IPS-NIHi11 (cell line): ENCODE data around the gene TSPAN1.
A peak's percentile ranks its signal among the peaks of the same experiment; 100 is the strongest.

Experiments
- DNase-seq: peaks from one replicate; pipeline ENCODE4 v3.0.0; 2012; ENCODE audit warnings: mixed read lengths, low spot score

Gene TSPAN1, protein sequence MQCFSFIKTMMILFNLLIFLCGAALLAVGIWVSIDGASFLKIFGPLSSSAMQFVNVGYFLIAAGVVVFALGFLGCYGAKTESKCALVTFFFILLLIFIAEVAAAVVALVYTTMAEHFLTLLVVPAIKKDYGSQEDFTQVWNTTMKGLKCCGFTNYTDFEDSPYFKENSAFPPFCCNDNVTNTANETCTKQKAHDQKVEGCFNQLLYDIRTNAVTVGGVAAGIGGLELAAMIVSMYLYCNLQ

DNA sequence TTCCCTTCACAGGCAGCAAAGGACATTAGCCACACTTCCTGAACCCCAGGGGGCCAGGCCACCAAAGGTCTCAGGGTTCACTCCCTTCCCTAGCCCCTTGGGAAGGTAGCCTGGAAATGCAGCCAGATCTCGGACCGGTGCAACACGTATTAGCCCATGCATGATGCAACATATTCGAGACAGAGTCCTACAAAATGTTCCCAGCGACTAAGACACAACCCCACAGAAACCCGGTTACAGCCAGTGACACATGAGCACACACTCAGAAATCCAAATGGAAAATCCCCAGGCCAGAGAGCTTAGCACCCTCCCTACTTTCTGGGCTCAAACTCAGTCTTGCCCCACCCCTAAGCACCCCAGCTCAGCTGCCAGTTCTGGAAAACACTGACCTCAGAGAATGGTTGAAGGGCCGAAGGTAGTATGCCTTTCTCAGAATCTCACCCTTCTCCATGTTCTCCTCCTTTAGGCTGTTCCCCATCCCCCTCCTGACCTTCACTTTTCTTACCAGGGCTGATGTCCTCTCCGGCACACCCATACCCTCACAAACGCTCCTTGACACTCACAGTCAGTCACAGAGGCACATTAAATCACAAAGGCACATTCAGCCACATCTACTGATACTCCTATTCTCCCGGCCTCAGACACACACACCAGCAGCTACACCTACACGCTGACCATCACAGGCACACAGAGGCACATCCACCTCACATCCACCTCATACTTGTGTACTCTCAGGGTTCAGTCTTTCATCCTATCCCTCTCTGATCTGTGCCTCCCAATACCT, at the start of gene TSPAN1:
TSS of gene TSPAN1 (plus strand) at position 640 of the 784 bp plus-strand sequence. CDS start 6,021 bp downstream, outside the sequence.
- DNase-seq = no peak

DNA sequence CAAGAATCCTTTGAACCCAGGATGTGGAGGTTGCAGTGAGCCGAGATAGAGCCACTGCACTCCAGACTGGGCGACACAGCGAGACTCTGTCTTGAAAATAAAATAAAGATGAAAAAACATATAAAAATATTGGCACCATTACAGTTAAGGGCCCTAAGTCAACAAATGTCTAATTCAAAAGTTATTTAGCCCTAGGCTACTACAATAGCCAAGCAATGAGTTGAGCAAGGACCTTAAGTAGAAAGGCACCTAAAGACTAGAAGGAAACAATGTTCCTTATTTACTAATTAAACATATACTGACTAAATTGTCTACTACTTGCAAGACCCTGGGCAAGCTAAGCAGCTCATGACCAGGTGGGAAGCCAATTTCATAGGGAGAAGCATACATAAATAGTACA, 46.5 kb upstream of the TSPAN1 start:
- no peak for DNase-seq

DNA sequence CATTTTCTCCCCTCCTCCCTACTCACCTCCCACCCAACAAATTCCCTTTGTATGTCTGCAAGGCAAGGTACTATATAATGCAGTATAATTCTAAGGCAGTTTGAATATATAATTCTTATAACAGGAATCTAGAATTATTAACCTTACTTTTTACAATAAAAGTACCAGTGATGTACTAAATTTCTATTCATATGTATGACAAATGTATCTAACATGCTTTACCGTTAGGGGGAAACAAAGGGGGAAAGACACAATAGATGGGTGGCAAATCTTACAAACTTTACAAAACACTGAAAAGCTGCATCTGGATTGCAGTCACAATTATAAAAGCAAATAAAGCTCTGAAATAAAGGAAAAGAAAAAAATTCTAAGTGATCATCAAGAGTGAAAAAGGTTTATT, 44.8 kb upstream of the TSPAN1 start:
- no peak for DNase-seq

DNA sequence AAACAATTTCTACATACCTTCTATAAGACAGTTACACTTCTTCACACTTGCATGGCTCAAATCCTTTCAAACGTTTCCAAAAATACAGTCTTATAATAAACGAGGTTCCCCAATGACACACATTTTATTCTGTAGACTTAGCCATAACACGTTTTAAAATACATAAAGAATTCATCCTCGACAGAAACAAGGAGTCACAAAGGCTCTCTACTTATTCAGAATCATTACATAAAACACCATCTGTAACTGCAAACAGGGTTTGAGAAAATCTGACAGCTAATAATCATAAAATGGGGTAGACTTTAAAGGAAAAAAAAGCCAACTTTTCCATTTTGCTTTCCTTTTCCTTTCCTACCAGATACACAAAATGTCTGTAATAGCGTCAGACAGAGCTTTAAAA, 44.3 kb upstream of the TSPAN1 start:
- no peak for DNase-seq

DNA sequence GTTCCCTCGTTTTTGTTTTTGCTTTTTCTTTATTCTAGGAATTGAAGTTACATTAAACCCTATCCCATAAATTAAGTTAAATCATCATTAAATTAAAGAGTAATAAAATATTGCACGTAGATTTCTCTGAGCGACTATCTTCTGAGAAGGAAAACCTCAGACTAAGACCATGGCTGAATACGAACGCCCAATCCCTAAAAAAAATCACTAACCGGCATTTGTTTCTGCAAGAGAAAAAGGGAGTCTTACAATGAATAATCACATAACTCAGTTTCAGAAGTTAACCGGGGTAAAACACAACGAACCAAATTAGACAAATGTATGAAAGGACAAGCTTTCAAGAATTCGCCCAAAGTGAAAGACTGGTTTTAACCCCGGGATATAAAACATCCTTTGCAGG, 43.8 kb upstream of the TSPAN1 start:
- DNase-seq = no peak

DNA sequence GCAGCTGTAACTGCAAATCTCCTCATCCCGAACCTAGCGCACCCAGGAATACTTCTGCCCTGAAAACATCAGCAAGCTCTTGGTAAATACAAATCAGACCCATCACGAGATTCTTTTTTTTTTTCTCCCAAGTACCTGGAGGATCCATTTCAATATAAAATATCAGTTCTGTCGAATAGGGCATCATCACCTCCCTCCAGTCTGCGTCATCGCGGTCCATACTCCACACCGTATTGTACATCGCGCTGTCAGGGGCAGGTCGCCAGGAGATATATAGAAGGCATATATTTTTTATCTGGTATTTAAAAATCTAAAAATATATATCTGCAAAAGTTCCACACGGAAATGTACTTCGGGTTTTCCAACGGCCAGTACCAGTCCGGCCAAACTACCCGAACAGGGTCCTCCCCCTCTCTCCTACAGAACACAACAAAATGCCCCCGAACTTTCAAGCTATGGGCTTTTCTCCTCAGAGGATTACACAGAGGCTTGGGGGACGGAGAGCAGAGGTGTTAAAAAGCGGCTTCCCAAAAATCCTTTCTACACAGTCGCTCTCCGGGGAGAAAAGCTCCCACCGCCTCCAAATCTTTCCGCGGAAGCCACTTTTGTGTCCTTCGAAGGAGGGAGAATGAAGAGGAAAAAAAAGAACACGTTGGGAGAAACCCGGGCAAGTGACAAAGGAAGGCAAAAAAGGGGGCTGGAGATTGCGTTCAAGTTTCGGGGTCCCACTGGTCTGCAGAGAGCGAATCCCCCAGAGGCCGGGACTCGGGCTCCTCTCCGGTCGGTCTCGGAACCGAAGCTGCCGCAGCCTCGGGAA, 43.0 kb upstream of the TSPAN1 start:
- no peak for DNase-seq

DNA sequence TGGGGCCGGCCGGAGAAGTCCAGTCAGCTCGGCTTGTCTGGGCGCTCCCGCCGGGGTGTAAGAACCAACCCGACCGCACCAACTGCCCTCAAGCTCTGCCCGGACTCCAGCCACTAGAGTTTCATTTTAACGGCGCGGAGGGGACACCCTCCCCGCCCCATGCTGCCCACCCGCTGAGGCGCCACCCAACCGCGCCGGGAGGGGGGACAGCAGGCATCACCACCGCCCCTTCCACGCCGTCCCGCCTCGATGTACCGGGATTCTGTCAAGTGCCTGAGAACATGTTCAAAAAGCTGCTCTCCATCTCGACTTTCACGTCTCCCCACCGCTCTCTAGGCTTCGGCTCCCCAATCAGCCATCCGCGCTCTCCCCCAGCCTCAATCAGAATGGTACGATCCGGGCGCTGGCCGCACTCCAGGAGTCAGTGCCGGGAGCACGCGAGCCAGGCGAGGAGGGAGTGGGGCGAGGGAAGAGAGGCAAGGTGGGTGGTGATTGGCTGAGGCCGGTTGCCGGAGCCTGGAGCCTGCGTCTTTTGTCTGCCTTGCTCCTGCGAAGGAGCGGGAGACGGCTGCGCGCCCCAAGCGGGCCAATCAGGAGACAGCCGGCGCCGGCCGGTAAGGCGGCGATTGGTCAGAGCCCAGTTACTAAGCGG, 42.2 kb upstream of the TSPAN1 start, which contains the start of gene PIK3R3:
TSS of gene PIK3R3 (minus strand) at position 101 of the 652 bp plus-strand sequence. CDS start 677 bp downstream, outside the sequence.
- DNase-seq = peak; percentile 98

DNA sequence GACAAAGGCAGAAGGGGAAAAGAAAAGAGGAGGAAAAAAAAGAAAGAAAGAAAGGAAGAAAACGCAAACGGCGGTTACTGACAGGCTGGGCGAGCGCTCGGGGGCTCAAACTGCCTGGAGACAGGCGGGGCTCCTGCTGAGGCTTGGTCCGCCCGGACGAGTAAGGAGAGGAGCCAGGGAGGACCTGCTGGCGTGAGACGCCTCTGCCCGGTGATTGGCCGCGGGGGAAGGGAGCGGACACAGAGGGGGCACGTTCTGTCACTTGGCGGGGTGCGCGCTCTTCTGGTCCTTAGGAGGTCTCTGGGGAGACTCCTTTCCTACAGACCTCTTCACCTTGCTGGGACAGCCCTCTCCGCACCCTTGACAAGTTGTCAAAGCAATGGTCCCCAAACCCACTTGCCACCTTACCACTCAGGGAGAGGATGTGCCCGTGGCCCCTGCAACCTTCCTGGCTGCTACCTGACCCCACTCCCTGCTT, 41.7 kb upstream of the TSPAN1 start:
- DNase-seq = peak; percentile 90

DNA sequence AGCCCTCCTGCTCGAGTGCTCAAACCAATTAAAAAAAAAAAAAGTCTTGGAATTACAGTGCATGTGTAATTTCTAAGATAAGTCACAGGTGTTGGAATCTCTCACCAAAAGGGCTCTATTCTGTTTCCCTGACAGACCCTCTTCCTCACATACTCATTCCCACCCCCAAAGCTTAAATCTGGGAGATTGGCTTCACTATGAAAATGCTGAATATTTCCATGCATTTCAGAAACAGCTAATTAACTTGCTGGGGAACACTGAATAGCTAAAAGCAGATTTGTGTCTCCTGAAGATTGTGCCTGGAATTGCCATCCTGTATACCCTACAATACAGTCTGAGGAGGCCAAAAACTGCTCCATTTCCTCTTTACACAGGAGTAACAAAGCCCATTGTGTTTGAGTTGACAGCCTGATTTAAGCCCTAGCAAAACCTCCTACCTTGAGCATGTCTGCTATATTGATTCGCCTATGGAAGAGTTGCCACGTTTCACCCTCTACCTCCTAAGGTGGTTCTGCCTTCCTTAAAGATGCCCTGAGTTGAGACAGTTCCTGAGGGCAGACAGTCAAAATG, 41.0 kb upstream of the TSPAN1 start:
- no peak for DNase-seq

DNA sequence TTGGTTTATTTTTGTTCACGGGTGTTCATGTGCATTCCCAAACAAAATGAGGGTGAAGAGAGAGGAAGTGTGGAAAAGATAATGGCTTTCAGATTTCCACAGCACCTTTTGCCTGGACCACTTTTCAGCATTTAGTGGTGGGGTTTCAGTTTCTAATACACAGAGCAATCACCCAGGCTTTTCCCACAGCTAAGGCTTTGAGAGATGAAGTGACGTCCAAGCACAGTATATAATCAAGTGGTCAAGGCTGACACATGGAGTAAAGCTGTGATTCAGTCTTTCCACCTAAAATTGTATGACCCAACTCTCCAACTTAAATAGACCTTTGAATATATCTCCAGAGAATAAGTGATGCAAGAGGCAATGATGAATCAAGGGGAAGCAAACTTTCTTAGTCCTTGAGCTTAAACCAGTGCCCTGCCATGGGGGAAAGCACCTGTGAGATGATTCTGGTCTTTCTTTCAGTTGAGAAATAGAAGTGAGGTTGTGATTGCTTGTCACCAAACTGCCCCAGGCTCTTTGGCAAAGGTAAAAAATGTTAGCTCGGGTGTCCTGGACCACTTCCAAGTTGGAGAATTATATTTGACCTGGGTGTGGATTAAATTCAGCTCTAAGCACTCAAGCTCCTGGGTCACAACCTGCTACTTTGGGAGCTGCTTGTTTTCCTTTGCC, 40.1 kb upstream of the TSPAN1 start:
- DNase-seq = no peak

DNA sequence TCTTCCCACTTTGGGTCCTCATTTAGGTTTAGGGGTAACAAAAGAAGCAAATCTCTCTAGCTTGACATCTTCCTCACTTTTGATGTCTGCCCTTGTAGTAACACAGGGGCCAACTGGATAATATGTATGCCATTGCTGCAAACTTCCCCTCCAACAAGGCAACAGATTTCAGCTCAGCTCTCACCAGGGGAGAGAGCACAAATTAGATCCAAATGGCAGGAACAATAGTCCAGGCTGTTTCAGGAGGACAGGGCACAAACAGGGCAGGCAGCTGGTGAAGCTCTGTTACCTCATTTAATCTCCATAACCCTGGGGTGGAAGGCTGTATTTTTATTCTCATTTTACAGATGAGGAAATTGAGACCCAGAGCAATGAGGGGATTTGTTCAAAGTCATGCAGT, 38.2 kb upstream of the TSPAN1 start:
- DNase-seq = no peak

DNA sequence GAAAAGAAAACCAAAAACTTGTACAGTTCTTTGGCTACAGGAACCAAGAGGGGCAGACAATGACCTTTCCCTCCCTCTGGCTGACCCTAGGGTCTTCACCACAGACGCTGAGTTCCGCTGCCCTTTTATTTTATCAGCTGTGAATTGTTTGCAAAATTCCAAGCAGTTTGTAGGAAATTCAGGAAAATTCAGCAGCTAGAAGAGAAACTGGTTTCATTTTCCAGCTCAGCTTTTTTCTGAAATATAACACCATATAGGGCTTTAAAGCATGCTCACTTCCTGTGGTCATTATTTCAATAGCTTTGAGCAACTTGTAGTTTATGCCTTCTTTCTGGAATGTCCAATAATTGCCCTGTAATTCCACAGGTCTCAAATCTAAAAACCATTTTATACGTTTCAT, 37.0 kb upstream of the TSPAN1 start:
- DNase-seq = no peak

DNA sequence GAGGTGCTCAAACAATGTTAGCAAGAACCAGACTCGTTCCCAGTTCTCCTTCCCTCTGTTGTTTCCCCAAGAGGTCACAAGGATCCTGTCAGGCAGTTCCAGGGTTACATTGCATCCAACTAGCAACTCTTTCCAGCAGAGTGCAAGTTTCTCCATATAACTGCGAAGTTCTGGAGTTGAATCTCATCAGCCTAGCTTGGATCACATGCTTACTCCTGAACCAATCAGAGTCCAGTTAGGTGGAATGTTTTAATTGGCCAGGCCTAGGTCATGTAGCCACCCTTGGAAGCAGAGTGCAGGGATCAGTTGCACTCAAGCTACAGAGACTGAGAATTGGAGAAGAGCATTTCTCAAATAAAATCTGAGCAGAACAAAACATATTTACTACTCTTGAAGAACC, 26.6 kb upstream of the TSPAN1 start:
- peak; percentile 33 for DNase-seq

DNA sequence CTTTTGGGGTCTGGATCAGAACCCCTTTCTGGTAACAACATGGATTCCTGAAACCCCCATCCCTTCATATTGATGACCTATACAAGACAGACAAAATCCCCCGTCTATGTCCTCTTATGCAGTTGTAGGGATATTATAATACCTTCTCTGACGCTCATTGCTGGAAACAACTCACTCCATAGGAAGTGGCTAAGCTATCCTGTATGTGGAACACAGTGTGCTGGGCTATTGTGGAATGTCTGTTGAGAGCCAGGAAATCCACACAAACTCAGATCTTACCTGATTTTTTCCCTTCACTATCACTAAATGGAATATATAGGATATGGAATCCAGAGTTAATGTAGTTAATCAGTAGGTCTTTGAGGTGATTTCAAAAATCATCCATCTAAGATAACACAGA, 24.8 kb upstream of the TSPAN1 start:
- DNase-seq = no peak

DNA sequence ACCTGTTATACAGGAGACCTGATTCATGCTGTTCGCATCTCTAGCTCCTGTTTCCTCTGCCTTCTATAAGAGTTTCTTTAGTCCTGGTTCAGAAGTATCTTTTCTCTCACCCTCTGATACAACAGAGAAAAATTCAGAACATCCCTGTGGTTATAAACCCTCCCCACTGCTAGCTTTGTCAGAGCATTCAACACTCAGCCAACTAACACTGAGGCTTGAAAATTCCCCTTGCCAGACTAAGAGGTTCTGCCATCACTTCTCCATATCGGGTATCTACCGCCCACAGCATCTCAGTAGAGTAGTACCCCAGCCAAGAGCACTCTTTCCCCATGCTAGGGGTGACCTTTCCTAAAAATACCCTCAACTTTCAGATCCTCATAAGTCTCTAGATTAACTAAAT, 22.9 kb upstream of the TSPAN1 start:
- DNase-seq = no peak

DNA sequence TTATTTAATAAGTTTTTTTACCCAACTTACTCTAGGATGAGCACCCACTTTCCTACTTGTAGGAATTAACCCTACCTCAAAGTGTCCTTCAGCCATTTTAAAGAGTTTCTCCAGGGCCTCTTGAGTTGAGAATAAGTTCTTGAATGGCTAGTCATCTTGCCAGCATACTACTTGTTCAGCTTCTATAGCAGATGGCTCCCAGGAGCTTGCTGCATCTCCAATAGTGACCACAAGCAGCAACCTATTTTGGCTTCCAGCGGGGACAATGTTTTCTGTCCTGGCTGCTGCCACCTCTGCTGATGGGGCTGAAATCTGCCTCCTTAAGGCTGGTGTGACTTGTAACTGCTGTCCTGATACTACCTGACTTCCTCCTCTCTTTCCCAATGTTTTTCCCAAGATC, 21.7 kb upstream of the TSPAN1 start:
- DNase-seq = no peak

DNA sequence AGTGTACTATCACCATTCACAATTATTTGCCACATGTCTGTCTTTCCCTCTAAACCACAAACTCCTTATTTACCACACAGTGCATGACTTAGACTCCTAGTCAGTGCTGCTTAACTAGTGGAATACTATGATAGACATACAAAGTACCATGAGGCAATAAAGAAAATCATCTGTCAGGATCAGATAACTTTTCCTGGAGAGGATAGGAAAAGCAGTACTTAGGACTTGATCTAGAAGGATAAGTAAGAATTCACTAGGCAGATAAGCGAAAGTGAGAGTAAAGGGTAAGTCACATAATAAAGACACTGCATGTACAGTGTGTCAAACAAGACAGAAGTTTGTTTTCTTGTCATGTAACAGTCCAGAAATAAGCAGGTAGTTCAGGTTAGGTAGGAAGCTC, 21.2 kb upstream of the TSPAN1 start:
- no peak for DNase-seq

DNA sequence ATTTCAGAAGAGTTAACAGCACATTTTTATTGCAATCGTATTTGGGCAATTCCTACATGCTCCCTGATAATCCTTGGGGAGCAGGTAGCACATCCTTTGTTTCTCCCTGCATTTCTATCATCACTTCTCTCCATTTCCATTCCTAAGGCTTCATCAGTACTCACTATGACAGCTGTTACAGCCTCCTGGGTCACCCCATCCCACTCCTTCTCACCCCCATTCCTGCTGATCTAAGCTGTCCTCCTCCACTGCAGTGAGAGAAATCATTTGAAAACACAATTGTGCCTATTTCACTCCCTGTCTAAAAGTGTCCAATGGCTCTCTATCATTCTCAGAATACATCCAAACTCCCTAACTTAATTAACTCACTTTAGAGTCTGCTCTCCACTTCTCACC, 17.0 kb upstream of the TSPAN1 start:
- DNase-seq = no peak

DNA sequence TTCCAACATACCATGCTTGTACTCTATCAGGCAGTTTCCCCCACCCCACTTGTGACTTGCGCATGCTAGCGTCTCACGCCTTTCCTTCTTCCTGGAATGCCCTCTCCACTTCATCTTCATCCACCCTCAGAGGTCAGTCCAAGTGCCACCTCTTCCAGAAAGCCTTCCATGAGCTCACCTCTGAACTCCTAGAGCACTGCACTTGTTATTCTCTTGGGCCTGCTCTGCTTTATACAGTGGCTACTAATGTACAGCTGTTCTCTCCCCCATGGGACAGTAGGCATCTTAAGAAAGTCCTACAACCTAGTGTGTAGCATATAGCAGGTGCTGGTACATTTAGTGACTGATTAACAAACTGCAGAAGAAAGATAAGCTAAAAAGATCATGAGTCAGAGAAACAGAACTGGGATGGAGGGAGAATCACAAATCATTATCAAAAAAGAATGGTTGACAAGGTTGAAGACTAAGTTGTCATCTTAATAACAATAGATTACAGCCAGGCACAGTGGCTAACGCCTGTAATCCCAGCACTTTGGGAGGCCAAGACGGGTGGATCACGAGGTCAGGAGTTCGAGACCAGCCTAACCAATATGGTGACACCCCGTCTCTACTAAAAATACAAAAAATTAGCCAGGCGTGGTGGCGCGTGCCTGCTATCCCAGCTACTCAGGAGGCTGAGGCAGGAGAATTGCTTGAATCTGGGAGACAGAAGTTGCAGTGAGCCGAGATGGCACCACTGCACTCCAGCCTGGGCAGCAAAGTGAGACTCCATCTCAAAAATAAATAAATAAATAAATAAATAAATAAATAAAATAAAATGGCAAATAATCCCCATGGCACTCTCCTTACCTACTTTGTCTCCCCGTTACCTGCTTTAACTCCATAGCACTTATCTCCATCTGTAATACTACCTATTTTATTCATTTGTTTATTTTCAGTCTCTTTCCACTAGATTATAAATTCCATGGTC, 16.3 kb upstream of the TSPAN1 start:
- no peak for DNase-seq

DNA sequence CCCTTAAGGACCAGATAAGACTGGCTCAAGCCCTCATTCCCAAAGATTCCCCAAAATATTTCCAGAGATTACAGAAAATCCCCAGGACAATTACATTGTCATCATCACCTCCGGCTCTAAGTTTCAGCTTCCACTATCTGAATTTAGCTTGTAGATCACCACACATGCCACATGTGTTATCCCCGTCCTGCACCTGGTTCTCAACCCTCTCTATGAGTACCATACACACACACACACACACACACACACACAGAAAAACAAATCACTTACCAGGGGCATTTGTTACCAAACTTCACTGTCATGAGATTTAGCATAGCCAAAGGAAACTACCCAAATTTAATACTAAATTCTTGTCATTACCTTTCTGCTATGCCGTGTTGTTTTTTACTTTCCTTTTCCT, 15.4 kb upstream of the TSPAN1 start:
- no peak for DNase-seq
